ENCODE data around the gene RNF169.

DNA sequence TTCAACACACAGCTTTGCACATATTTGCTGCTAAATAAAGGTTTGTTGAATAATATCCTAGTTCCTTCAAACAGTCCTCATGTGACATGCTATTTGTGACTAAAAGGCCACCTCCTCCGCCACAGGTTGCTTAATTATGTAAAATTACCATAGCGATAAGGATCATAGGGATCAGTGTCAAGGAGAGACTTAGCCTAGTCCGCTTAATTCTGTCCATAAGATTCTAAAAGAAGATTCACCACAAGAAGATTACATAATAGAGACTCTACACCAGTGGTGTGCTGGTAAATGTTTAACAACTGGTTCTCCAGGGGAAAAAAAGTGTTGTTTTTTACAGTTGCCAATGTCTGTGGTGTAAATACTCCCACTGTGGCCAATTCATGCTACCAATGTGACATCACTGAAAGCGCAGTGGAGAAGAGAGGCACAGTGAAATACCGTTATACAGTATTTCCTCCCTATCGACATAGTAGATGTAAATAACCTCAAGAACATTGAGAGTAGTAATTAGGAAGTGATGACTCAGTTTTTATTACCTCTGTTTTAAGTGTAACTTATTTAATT, 13.2 kb upstream of the RNF169 start:
- TF ChIP-seq, protein P1, sequence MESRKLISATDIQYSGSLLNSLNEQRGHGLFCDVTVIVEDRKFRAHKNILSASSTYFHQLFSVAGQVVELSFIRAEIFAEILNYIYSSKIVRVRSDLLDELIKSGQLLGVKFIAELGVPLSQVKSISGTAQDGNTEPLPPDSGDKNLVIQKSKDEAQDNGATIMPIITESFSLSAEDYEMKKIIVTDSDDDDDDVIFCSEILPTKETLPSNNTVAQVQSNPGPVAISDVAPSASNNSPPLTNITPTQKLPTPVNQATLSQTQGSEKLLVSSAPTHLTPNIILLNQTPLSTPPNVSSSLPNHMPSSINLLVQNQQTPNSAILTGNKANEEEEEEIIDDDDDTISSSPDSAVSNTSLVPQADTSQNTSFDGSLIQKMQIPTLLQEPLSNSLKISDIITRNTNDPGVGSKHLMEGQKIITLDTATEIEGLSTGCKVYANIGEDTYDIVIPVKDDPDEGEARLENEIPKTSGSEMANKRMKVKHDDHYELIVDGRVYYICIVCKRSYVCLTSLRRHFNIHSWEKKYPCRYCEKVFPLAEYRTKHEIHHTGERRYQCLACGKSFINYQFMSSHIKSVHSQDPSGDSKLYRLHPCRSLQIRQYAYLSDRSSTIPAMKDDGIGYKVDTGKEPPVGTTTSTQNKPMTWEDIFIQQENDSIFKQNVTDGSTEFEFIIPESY (IDR thresholded peaks at IDR 0.05), result no peak
- no peak for TF ChIP-seq RXRA (IDR thresholded peaks at IDR 0.05)
- TF ChIP-seq, protein P2, sequence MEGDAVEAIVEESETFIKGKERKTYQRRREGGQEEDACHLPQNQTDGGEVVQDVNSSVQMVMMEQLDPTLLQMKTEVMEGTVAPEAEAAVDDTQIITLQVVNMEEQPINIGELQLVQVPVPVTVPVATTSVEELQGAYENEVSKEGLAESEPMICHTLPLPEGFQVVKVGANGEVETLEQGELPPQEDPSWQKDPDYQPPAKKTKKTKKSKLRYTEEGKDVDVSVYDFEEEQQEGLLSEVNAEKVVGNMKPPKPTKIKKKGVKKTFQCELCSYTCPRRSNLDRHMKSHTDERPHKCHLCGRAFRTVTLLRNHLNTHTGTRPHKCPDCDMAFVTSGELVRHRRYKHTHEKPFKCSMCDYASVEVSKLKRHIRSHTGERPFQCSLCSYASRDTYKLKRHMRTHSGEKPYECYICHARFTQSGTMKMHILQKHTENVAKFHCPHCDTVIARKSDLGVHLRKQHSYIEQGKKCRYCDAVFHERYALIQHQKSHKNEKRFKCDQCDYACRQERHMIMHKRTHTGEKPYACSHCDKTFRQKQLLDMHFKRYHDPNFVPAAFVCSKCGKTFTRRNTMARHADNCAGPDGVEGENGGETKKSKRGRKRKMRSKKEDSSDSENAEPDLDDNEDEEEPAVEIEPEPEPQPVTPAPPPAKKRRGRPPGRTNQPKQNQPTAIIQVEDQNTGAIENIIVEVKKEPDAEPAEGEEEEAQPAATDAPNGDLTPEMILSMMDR (IDR thresholded peaks at IDR 0.05; ENCODE audit: low read depth, low read length, missing input control), result no peak
- TF ChIP-seq, protein P3, sequence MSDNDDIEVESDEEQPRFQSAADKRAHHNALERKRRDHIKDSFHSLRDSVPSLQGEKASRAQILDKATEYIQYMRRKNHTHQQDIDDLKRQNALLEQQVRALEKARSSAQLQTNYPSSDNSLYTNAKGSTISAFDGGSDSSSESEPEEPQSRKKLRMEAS (IDR thresholded peaks at IDR 0.05), result no peak

All from liver (tissue), 3 donors.